ENCODE measurements around the gene CASK. TPM values are rescaled to one million over a fixed set of nuclear protein-coding genes. Genes with fewer than 3 reads are reported as not detected.

The CASK gene
- total and polyA plus RNA-seq, 8 donors = 7.3 to 82.0 (median 32.3) TPM

DNA sequence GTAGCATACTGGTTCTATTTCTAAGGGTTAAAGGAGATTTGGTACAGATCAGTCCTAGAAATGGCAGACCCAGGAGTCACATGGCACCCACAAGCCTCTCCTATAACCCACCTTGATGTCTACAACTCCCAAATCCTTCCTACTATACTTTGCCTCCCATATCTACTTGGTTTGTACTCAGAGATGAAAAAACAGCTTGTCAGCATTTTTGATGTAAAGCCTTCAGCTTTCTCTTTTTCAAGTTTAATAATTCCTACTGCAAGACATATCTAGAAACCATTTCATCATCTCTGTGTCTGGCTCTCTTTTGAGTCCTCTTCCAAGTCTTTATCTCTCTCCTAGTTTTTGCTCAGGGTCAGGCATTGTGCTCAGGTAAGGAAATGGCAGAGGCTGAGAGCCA, 393.3 kb downstream of the CASK start:
- Histone ChIP-seq H3K4me3 (no peak overlapping the region), H3K36me3 (peaks cover 6 to 36% (median 30%) of the 10 kb centered on the region in 4 donors), H3K4me1 (no peaks in the 10 kb centered on the region), H3K9me3 (no peaks in the 10 kb centered on the region), H3K27me3 (peaks cover 0 to 3% (median 0%) of the 10 kb centered on the region in 3 donors), H3K27ac (no peak overlapping the region)
- TF ChIP-seq CTCF (IDR thresholded peaks at IDR 0.05) (no peak), EP300 (IDR thresholded peaks at IDR 0.05) (no peak), POLR2AphosphoS5 (IDR thresholded peaks at IDR 0.05) (no peak), POLR2A (IDR thresholded peaks at IDR 0.05) (no peak)
- intact Hi-C loops (cut with DNase I; ENCODE audit: low total_unique reads) = no loop called here
- DNase-seq = no peak

DNA sequence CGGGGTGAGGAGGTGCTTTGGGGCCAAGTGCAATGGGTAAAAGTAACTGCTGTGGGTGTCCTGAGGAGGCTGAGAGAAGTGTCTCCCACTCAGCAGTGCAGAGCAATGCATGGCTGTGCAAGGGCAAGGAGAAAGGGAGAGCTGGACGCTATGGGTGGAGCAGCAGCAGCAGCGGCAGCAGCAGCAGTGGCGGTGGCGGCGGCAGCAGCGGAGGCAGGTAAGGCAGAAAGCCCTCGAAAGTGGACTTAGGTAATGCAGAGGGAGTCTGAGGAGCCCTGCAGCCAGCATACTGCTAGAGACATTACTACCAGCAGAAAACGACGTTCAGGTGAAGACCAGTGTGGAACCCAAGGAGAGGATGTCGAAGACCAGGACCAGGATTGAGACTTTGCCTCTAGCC, 394.1 kb downstream of the CASK start:
- Histone ChIP-seq H3K4me1 (no peaks in the 10 kb centered on the region), H3K36me3 (peaks cover 6 to 36% (median 30%) of the 10 kb centered on the region in 4 donors), H3K9me3 (no peaks in the 10 kb centered on the region), H3K4me3 (no peak overlapping the region), H3K27me3 (peaks cover 0 to 3% (median 0%) of the 10 kb centered on the region in 3 donors), H3K27ac (no peak overlapping the region)
- 83 to 97% (median 96%) methylated on average over 8 to 11 of the region's 11 CpGs for WGBS, 5 donors
- DNase-seq = no peak
- intact Hi-C loops (cut with DNase I; ENCODE audit: low total_unique reads) = no loop called here
- TF ChIP-seq EP300 (IDR thresholded peaks at IDR 0.05) = no peak
- TF ChIP-seq POLR2A (IDR thresholded peaks at IDR 0.05) = no peak
- TF ChIP-seq CTCF (IDR thresholded peaks at IDR 0.05) = no peak
- TF ChIP-seq POLR2AphosphoS5 (IDR thresholded peaks at IDR 0.05) = no peak

- no peak overlapping the region for H3K4me3 ChIP-seq
- intact Hi-C loops (cut with DNase I; ENCODE audit: low total_unique reads) = no loop called here
- no peaks in the 10 kb centered on the region for H3K9me3 ChIP-seq
- peaks cover 0 to 3% (median 0%) of the 10 kb centered on the region in 3 donors for H3K27me3 ChIP-seq
- DNase-seq = no peak
- 85 to 100% (median 96%) methylated on average over 3 to 7 of the region's 7 CpGs for WGBS, 5 donors
- TF ChIP-seq EP300 (IDR thresholded peaks at IDR 0.05) (no peak), POLR2AphosphoS5 (IDR thresholded peaks at IDR 0.05) (no peak), POLR2A (IDR thresholded peaks at IDR 0.05) (no peak), CTCF (IDR thresholded peaks at IDR 0.05) (no peak)
- peaks cover 6 to 36% (median 31%) of the 10 kb centered on the region in 4 donors for H3K36me3 ChIP-seq
- H3K4me1 ChIP-seq = no peaks in the 10 kb centered on the region
- H3K27ac ChIP-seq = no peak overlapping the region
Observed at GRCh38 chrX:41528784-41529183, 394.6 kb downstream of the CASK start.

DNA sequence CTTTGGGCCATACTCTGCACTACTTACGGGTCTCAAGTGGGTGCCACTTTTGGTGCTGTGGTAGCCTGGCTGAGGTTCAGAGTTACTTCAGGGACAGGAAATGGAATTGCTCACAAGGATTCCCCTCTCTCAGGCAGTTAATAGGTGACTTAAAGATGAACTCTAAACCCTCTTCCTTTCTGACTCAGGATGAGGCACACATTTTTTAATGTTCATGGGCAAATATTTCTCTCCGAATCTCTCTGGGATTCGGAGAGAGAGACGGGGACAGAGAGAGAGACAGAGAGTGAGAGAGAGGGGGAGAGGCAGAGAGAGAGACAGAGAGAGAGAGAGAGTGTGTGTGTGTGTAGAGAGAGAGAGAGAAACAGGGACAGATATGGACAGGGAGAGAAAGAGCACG, 396.4 kb downstream of the CASK start:
- TF ChIP-seq CTCF (IDR thresholded peaks at IDR 0.05) (no peak), POLR2AphosphoS5 (IDR thresholded peaks at IDR 0.05) (no peak), EP300 (IDR thresholded peaks at IDR 0.05) (no peak), POLR2A (IDR thresholded peaks at IDR 0.05) (no peak)
- peaks cover 0 to 3% (median 0%) of the 10 kb centered on the region in 3 donors for H3K27me3 ChIP-seq
- no peak overlapping the region for H3K27ac ChIP-seq
- no peaks in the 10 kb centered on the region for H3K9me3 ChIP-seq
- peaks cover 6 to 40% (median 34%) of the 10 kb centered on the region in 4 donors for H3K36me3 ChIP-seq
- intact Hi-C loops (cut with DNase I; ENCODE audit: low total_unique reads) = no loop called here
- WGBS, 5 donors = 78 to 88% (median 83%) methylated on average over 5 of the region's 5 CpGs
- no peak for DNase-seq
- H3K4me3 ChIP-seq = no peak overlapping the region
- no peaks in the 10 kb centered on the region for H3K4me1 ChIP-seq

Measured in stomach (tissue), 9 donors.